Heart left ventricle (tissue), 16 donors: Measurements from ENCODE around the gene PLCXD1. TPM values are rescaled to one million over a fixed set of nuclear protein-coding genes. Genes with fewer than 3 reads are reported as not detected.
"Not testable (repeated sequence)": the region's sequence is repeated elsewhere in the genome, so short reads cannot be mapped to it uniquely, and the experiment has no call there.

Experiments used
- ATAC-seq, 4 donors: fragments of 200-7000 bp; cut with Tn5 transposase; one replicate each; pipeline ENCODE4 v1.9.1; 2020 to 2022; ENCODE audit warnings: moderate library complexity in 4 of 4, mild to moderate bottlenecking in 3 of 4, moderate number of reproducible peaks in 1 of 4
- DNase-seq, 5 donors: peaks; one replicate each; pipeline ENCODE4 v3.0.0-alpha.2; 2020
- H3K27ac ChIP-seq, 12 donors: fragments of 200-600 bp; sonication (generic) in 4 of 12; one replicate each; pipeline versions ENCODE4 v1.5.0 to v1.8.0; 2016 to 2022; ENCODE audit warnings: mild to moderate bottlenecking in 2 of 12
- H3K27me3 ChIP-seq, 9 donors: fragments of 200-600 bp; sonication (generic) in 2 of 9; one replicate each; pipeline versions ENCODE4 v1.5.1 to v1.8.0; 2016 to 2022; ENCODE audit warnings: mild to moderate bottlenecking in 3 of 9
- H3K36me3 ChIP-seq, 9 donors: fragments of 200-600 bp; sonication (generic) in 2 of 9; one replicate each; pipeline versions ENCODE4 v1.5.0 to v1.8.0; 2018 to 2022; ENCODE audit warnings: mild to moderate bottlenecking in 2 of 9
- H3K4me1 ChIP-seq, 12 donors: fragments of 200-600 bp; sonication (generic) in 4 of 12; one replicate each; pipeline versions ENCODE4 v1.5.0 to v1.8.0; 2016 to 2022; ENCODE audit warnings: mild to moderate bottlenecking in 3 of 12
- H3K4me3 ChIP-seq, 12 donors: fragments of 200-600 bp; sonication (generic) in 4 of 12; one replicate each; pipeline versions ENCODE4 v1.5.0 to v1.8.0; 2017 to 2022; ENCODE audit warnings: mild to moderate bottlenecking in 9 of 12, moderate library complexity in 4 of 12
- H3K9me3 ChIP-seq, 12 donors: fragments of 200-600 bp; sonication (generic) in 4 of 12; one replicate each; pipeline versions ENCODE4 v1.5.0 to v1.8.0; 2016 to 2022; ENCODE audit warnings: mild to moderate bottlenecking in 1 of 12
- CTCF ChIP-seq, 12 donors: fragments of 200-600 bp; sonication (generic) in 4 of 12; IDR thresholded peaks; one replicate each; pipeline versions ENCODE4 v1.5.0 to v1.8.0; 2018 to 2022; ENCODE audit warnings: antibody characterized with exemption in 12 of 12, mild to moderate bottlenecking in 5 of 12
- POLR2A ChIP-seq, 2 donors: fragments of 450-650 bp; IDR thresholded peaks; one replicate each; pipeline ENCODE4 v1.6.1; 2017; ENCODE audit warnings: antibody characterized with exemption in 2 of 2, mild to moderate bottlenecking in 2 of 2, moderate library complexity in 2 of 2
- WGBS, 4 donors: extraction: QIAGEN DNeasy Blood & Tissue Kit in 2 of 4; methylation state at CpG; one replicate each; pipeline versions ENCODE4 v1.1.5 to v1.1.7; 2013 to 2018; 5-methylcytosine and 5-hydroxymethylcytosine counted together
- intact Hi-C, 10 donors: fragments of 100-400 bp; cut with DNase I; formaldehyde crosslinking; loops; one replicate each; pipeline versions ENCODE4 v1.11.1 to v1.14.2; 2022
- polyA plus RNA-seq, 2 donors: library from polyadenylated mRNA; stranded (reverse); fragments of 200-250 nt; gene quantifications; one replicate each; pipeline ENCODE4 v1.2.3, GENCODE V29; 2013
- total RNA-seq, 9 donors: library from RNA; depleted of rRNA in 2 of 9; stranded (reverse); fragments of >200 nt in 2 of 9; fragmentation: NEBNext Ultra II Directional in 3 of 9; extraction: Animal tissue kit (Norgen Biotek cat#: 25700) in 3 of 9; gene quantifications; one replicate each; pipeline versions ENCODE4 v1.1.0 to v1.2.4, GENCODE V29; 2016 to 2023
- donor health status: ischemic (EF 13 %, LVEDD 7.1; RV severe dilation, severe dysfunction).
- donor health status: healthy with polysubstance abuse.
- donor health status: DM: no; HTN: yes; CAD: no.
- donor health status: DM: no; HTN: no; CAD: no.
- donor health status: ischemic (EF 25% LVEDD 6.9; RV normal size, moderate dysfunction).
- donor health status: ischemic (EF 25% LVEDD 5.7; RV mildly dilated, moderate dysfunction).
- donor health status: healthy.
- donor health status: DM: yes; HTN: yes; CAD: no.
- donor health status: ischemic (EF 35%, LVEDD 5.7; RV mildly dilated, moderate dysfunction).
- donor health status: nonischemic (EF 11% LVEDD 7.7; RV severe dilation, severe dysfunction).
- donor health status: DM: yes; HTN: yes; CAD: no.
- donor health status: PGD.
- donor health status: ischemic (EF 29% LVEDD 5.4; RV normal size, mild dysfunction).
- donor health status: nonischemic (EF 23%, LVEDD 6.1; RV moderate dilation, normal function).

The PLCXD1 gene
- total and polyA plus RNA-seq, 11 donors, result 0.81 to 27.0 (median 3.0) TPM

GRCh38 chrX:320126-320783, 39.1 kb downstream of the PLCXD1 start:
- TF ChIP-seq CTCF (IDR thresholded peaks at IDR 0.05), result no peak
- TF ChIP-seq POLR2A (IDR thresholded peaks at IDR 0.05), result no peak
- DNase-seq (peak; percentile 19 to 65 (median 27)), ATAC-seq (no peak)
- peaks cover 0 to 26% (median 13%) of the 10 kb centered on the region in 12 donors for H3K4me1 ChIP-seq
- peaks cover 0 to 11% (median 3%) of the 10 kb centered on the region in 9 donors for H3K36me3 ChIP-seq
- 8 to 18% (median 11%) methylated on average over 19 to 24 of the region's 24 CpGs for WGBS, 4 donors
- H3K27me3 ChIP-seq, result peaks cover 0 to 11% (median 0%) of the 10 kb centered on the region in 9 donors
- intact Hi-C loops, result no loop called here
- peak overlapping the region; percentile 74 to 99 (median 94) for H3K4me3 ChIP-seq
- peak overlapping the region in 3 of 12 donors; percentile 86 to 89 (median 89) for H3K27ac ChIP-seq
- no peaks in the 10 kb centered on the region for H3K9me3 ChIP-seq

GRCh38 chrX:323721-324628, 42.8 kb downstream of the PLCXD1 start:
- H3K4me3 ChIP-seq, result no peak overlapping the region
- DNase-seq (peak in 4 of 5 donors; percentile 38 to 58 (median 51)), ATAC-seq (peak; percentile 1 to 57 (median 45))
- H3K4me1 ChIP-seq, result peaks cover 0 to 22% (median 13%) of the 10 kb centered on the region in 12 donors
- H3K36me3 ChIP-seq, result no peaks in the 10 kb centered on the region
- H3K27ac ChIP-seq, result no peak overlapping the region
- intact Hi-C loops, result no loop called here
- peaks cover 0 to 11% (median 0%) of the 10 kb centered on the region in 9 donors for H3K27me3 ChIP-seq
- H3K9me3 ChIP-seq, result no peaks in the 10 kb centered on the region
- TF ChIP-seq POLR2A (IDR thresholded peaks at IDR 0.05) (no peak), CTCF (IDR thresholded peaks at IDR 0.05) (peak in 4 of 12 donors; percentile 12 to 29 (median 20))
- 43 to 75% (median 68%) methylated on average over 32 to 38 of the region's 38 CpGs for WGBS, 4 donors

DNA sequence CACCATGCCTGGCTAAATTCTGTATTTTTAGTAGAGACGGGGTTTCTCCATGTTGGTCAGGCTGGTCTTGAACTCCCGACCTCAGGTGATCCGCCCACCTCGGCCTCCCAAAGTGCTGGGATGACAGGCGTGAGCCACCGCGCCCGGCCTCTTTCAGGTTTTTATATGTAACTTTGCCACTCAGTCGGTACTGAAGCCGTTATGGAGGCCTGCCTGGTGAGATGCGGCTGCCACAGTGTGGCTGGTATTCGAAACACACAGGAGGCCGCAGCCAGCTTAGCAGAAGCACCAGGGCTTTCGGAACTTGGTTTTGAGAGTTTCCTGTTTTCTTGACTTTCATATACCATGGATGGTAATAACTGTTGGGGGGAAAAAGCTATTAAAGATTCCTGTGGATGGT, 43.5 kb downstream of the PLCXD1 start:
- Histone ChIP-seq H3K27me3 (peaks cover 0 to 11% (median 0%) of the 10 kb centered on the region in 9 donors), H3K4me1 (peaks cover 0 to 19% (median 10%) of the 10 kb centered on the region in 12 donors)
- H3K9me3 ChIP-seq, intact Hi-C loops, ATAC-seq, H3K27ac ChIP-seq, H3K36me3 ChIP-seq, H3K4me3 ChIP-seq: not testable (repeated sequence)
- WGBS, 4 donors, result 71 to 90% (median 83%) methylated on average over 14 of the region's 14 CpGs
- DNase-seq, result peak in 3 of 5 donors; percentile 13 to 34 (median 15)

DNA sequence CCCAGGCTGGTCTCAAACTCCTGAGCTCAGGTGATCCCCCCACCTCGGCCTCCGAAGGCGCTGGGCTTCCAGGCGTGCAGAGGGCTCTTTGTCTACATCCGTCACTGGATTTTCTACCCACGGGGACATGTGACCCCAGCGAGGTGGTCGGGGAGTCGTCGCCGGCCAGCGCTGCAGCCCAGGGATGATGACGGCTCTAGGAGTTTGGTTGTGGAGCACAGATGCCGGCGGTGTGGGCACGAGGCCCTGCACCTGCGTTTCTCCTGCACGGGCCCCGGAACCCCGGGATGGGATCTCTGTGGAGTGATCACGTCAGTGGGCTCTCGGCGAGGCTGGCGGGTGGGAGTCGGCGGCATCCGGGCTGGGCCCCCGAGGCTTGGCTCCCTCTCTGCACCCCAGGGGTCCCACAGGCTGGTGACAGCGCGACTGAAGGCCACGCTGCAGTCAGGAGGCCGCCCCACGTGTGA, 46.5 kb downstream of the PLCXD1 start:
- TF ChIP-seq CTCF (IDR thresholded peaks at IDR 0.05) (no peak), POLR2A (IDR thresholded peaks at IDR 0.05) (no peak)

More for the DNA sequence above, 46.5 kb downstream of the PLCXD1 start:
- H3K27me3 ChIP-seq, result peaks cover 0 to 25% (median 5%) of the 10 kb centered on the region in 9 donors
- H3K4me1 ChIP-seq, result peaks cover 0 to 16% (median 8%) of the 10 kb centered on the region in 12 donors
- H3K36me3 ChIP-seq, result peaks cover 0 to under 1% (median 0%) of the 10 kb centered on the region in 9 donors
- no peak for ATAC-seq
- WGBS, 4 donors, result 87 to 90% (median 88%) methylated on average over 31 to 33 of the region's 33 CpGs
- no peak overlapping the region for H3K27ac ChIP-seq
- peak in 4 of 5 donors; percentile 14 to 55 (median 18) for DNase-seq
- intact Hi-C loops, result no loop called here
- H3K4me3 ChIP-seq, result no peak overlapping the region
- no peaks in the 10 kb centered on the region for H3K9me3 ChIP-seq
